GM21723 (cell line): Measurements from ENCODE around the gene TMEM255A.
A peak's percentile ranks its signal among the peaks of the same experiment; 100 is the strongest.

Experiments used
- ATAC-seq: cut with Tn5 transposase; IDR thresholded peaks from one replicate; pipeline ENCODE4 v1.9.1; 2021; ENCODE audit warnings: mild to moderate bottlenecking, moderate library complexity; ENCODE audit not compliant: unreplicated experiment

TMEM255A gene

DNA sequence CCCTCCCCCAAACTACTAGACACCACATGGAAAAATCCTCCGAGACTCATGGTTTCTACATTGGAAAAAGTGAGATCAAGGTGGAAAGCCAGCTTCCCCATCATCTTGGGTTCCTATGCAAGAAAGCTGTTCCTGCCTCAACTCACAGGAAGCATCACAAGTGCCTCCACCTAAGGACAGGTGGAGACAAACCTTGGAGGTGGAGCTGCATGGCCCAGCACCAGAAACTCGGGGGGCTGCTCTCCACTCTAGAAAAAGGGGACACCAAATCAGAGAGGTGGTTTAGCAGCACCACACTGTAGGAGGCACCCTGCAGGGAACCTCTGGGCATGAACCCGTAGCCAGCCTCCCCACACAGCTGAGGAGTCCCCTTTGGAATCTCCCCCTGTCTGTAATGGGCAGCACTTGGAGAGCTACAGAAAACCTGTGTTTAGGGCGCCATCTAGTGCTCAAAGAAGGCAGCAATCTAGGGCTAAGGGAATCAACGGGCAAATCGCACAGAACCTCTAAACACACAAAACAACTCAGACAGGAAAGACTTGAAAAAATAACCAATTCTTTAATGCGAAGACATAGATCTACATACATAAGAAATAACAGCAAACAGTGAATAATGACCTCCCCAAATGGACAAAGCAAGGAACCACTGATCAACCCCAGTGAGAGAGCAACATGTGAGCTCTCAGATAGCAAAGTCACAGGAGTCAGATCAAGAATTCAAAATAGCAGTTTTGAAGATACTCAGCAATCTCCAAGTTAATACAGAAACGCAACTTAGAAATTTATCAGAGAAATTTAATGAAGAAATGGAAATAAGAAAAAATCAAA is 97.6 kb downstream of the TMEM255A start:
- peak; percentile 82 for ATAC-seq
